ENCODE data around the gene UBB.

DNA sequence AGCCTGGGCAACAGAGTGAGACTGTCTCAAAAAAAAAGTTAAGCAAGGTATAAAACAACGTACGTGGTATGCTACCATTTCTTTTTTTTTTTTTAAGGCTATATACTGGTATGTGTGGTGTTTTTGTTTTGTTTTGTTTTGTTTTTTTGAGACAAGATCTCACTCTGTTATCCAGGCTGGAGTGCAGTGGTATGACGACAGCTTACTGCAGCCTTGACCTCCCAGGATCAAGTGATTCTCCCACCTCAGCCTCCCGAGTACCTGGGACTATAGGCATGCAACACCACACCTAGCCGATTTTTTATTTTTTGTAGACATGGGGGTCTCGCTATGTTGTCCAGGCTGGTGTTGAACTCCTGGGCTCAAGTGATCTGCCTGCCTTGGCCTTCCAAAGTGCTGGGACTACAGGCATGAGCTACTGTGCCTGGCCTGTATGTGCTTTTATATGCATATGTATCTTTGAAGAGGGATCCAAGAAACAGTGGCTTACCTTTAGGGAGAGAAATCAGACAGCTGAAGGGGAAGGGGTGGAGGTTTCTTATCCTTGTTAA, 34.1 kb upstream of the UBB start:
- TF ChIP-seq, protein P1, sequence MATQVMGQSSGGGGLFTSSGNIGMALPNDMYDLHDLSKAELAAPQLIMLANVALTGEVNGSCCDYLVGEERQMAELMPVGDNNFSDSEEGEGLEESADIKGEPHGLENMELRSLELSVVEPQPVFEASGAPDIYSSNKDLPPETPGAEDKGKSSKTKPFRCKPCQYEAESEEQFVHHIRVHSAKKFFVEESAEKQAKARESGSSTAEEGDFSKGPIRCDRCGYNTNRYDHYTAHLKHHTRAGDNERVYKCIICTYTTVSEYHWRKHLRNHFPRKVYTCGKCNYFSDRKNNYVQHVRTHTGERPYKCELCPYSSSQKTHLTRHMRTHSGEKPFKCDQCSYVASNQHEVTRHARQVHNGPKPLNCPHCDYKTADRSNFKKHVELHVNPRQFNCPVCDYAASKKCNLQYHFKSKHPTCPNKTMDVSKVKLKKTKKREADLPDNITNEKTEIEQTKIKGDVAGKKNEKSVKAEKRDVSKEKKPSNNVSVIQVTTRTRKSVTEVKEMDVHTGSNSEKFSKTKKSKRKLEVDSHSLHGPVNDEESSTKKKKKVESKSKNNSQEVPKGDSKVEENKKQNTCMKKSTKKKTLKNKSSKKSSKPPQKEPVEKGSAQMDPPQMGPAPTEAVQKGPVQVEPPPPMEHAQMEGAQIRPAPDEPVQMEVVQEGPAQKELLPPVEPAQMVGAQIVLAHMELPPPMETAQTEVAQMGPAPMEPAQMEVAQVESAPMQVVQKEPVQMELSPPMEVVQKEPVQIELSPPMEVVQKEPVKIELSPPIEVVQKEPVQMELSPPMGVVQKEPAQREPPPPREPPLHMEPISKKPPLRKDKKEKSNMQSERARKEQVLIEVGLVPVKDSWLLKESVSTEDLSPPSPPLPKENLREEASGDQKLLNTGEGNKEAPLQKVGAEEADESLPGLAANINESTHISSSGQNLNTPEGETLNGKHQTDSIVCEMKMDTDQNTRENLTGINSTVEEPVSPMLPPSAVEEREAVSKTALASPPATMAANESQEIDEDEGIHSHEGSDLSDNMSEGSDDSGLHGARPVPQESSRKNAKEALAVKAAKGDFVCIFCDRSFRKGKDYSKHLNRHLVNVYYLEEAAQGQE (IDR thresholded peaks at IDR 0.05; ENCODE audit: low read depth) = no peak
- TF ChIP-seq YY1 (IDR thresholded peaks at IDR 0.05; ENCODE audit: low read depth) = no peak
- no peak for TF ChIP-seq CEBPB (IDR thresholded peaks at IDR 0.05)
- TF ChIP-seq EP300 (IDR thresholded peaks at IDR 0.05; ENCODE audit: borderline replicate concordance) = no peak
- TF ChIP-seq ZBTB7A (IDR thresholded peaks at IDR 0.05; ENCODE audit: low read depth) = no peak
- no peak for TF ChIP-seq RAD21 (IDR thresholded peaks at IDR 0.05; ENCODE audit: low read depth)
- no peak for TF ChIP-seq FOXM1 (IDR thresholded peaks at IDR 0.05; ENCODE audit: borderline replicate concordance, low read depth)
- TF ChIP-seq TAF1 (IDR thresholded peaks at IDR 0.05; ENCODE audit: low read depth) = no peak
- TF ChIP-seq TCF12 (IDR thresholded peaks at IDR 0.05; ENCODE audit: low read depth) = no peak
- TF ChIP-seq CREB1 (IDR thresholded peaks at IDR 0.05; ENCODE audit: low read depth) = no peak
- TF ChIP-seq, protein P2, sequence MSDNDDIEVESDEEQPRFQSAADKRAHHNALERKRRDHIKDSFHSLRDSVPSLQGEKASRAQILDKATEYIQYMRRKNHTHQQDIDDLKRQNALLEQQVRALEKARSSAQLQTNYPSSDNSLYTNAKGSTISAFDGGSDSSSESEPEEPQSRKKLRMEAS (IDR thresholded peaks at IDR 0.05) = no peak
- no peak for TF ChIP-seq EGR1 (IDR thresholded peaks at IDR 0.05)
- no peak for TF ChIP-seq TEAD4 (IDR thresholded peaks at IDR 0.05)

Data from Ishikawa (cell line).